ENCODE data around the gene COA5. TPM values are rescaled to one million over a fixed set of nuclear protein-coding genes. Genes with fewer than 3 reads are reported as not detected.

The COA5 gene
- total RNA-seq, 1 experiment from 2014 or later: 18.6 TPM

- H3K9me2 ChIP-seq (ENCODE audit: insufficient read depth): no peaks in the 10 kb centered on the region
- ATAC-seq (no peak), DNase-seq (ENCODE audit: low read depth, low spot score) (no peak)
- no peak overlapping the region for H3K27ac ChIP-seq (ENCODE audit: low read depth, low read length)
- no peak overlapping the region for H3K4me2 ChIP-seq (ENCODE audit: low read length)
- H2AFZ ChIP-seq (ENCODE audit: low read depth, low read length, poor library complexity, severe bottlenecking): no peak overlapping the region
- H3K9ac ChIP-seq (ENCODE audit: low read length): no peak overlapping the region
- no peaks in the 10 kb centered on the region for H3K79me2 ChIP-seq (ENCODE audit: insufficient read depth, low read length)
- no peak for TF ChIP-seq EGR1 (IDR thresholded peaks at IDR 0.05; ENCODE audit: low read depth)
- TF ChIP-seq POLR2AphosphoS5 (IDR thresholded peaks at IDR 0.05; ENCODE audit: low read depth, low read length): no peak
- no peak for TF ChIP-seq ZNF274 (IDR thresholded peaks at IDR 0.05; ENCODE audit: low read depth, low read length)
- TF ChIP-seq CTCF (IDR thresholded peaks at IDR 0.05 in 2 of 3, conservative IDR thresholded peaks at IDR 0.05 in 1 of 3; ENCODE audit: borderline replicate concordance in 1 of 3, insufficient read depth in 1 of 3, low read depth in 2 of 3, low read length in 2 of 3): no peak
- TF ChIP-seq FOSL1 (IDR thresholded peaks at IDR 0.05; ENCODE audit: low read depth): no peak
- no peak for TF ChIP-seq MAX (IDR thresholded peaks at IDR 0.05)
- no peak for TF ChIP-seq JUND (IDR thresholded peaks at IDR 0.05)
- TF ChIP-seq CBX3 (IDR thresholded peaks at IDR 0.05; ENCODE audit: low read depth): no peak
- no peak for TF ChIP-seq YY1 (IDR thresholded peaks at IDR 0.05; ENCODE audit: extremely low read depth, insufficient replicate concordance, low read depth, low read length)
- TF ChIP-seq RAD21 (IDR thresholded peaks at IDR 0.05; ENCODE audit: low read depth): no peak
- no peak for TF ChIP-seq ATF3 (IDR thresholded peaks at IDR 0.05)
- no peak for TF ChIP-seq SP1 (IDR thresholded peaks at IDR 0.05; ENCODE audit: low read depth)
- TF ChIP-seq EZH2 (IDR thresholded peaks at IDR 0.05): no peak
- TF ChIP-seq EZH2phosphoT487 (IDR thresholded peaks at IDR 0.05; ENCODE audit: borderline replicate concordance): no peak
- no peak for TF ChIP-seq ZFX (IDR thresholded peaks at IDR 0.05)
- no peak for TF ChIP-seq CEBPB (IDR thresholded peaks at IDR 0.05; ENCODE audit: low read depth)
- TF ChIP-seq TCF7L2 (IDR thresholded peaks at IDR 0.05; ENCODE audit: borderline replicate concordance, extremely low read depth, insufficient read depth, insufficient read length): no peak
- peaks cover 0 to 6% of the 10 kb centered on the region in 2 experiments; a peak in 1 of 4 replicates for H3K4me1 ChIP-seq (ENCODE audit: control insufficient read depth in 1 of 2, insufficient read depth in 2 of 2, low read length in 2 of 2)
- no peaks in the 10 kb centered on the region for H3K27me3 ChIP-seq (ENCODE audit: insufficient read depth, low read length)
- RAD21 ChIA-PET (ENCODE audit: low non-redundant PET in 1 of 2, low total read pairs in 2 of 2, uncharacterized antibody in 2 of 2, unreplicated experiment in 2 of 2): no interaction called here
- BruUV-seq (replicated peaks): no TSS peak
- no peak overlapping the region for H3K4me3 ChIP-seq (replicated peaks in 1 of 2; ENCODE audit: low read depth in 1 of 2, low read length in 2 of 2)
- CTCF ChIA-PET: interaction anchor here (2.2 kb wide), 1 partner anchor 10 kb away, joined by 11 read pairs; no protein-coding TSS in a partner anchor
- no peaks in the 10 kb centered on the region for H3K9me3 ChIP-seq (ENCODE audit: control insufficient read depth in 1 of 2, insufficient read depth in 1 of 2, low read depth in 1 of 2, low read length in 2 of 2)
- POLR2A ChIA-PET: no interaction called here
- intact Hi-C loops (cut with micrococcal nuclease): no loop called here
- no peaks in the 10 kb centered on the region for H3K36me3 ChIP-seq (ENCODE audit: control insufficient read depth in 1 of 2, insufficient read depth in 2 of 2, low read length in 2 of 2)
- H4K20me1 ChIP-seq (ENCODE audit: insufficient read depth): no peaks in the 10 kb centered on the region
Observed at GRCh38 chr2:98558852-98559530, 49.3 kb downstream of the COA5 start.

Measured in HCT116 (cell line).